ENCODE data around the gene CXCL14.

The CXCL14 gene

GRCh38 chr5:135608361-135608760 lies 29.6 kb upstream of the CXCL14 start:
- DNase-seq (ENCODE audit: low read depth): no peak
- TF ChIP-seq CTCF (IDR thresholded peaks at IDR 0.05; ENCODE audit: low read depth, low read length) (no peak), MAX (IDR thresholded peaks at IDR 0.05; ENCODE audit: low read depth, low read length) (no peak), POLR2A (IDR thresholded peaks at IDR 0.05; ENCODE audit: extremely low read depth, insufficient read length) (no peak)
- no peak overlapping the region for H3K4me3 ChIP-seq (ENCODE audit: low read depth, low read length)

DNA sequence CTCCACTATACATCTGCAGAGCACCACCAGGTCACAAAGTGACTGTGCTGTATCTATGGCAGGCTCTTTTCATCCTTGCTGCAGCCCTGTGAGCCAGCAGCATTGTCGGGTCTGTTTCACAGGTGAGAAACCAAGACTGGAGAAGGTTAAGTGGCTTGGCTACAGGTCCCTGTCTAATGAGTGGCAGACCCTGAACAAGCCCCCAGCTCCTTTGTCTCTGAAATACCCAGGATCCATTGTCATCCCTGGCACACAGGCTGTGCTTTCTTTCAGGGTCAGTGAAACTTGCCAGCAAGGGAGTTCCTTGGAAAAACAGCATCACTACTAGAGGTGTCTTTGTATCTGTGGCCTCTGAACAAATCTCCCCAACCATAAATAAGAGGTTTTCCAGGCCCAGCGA lies 27.6 kb upstream of the CXCL14 start:
- TF ChIP-seq MYC (IDR thresholded peaks at IDR 0.05; ENCODE audit: low read depth, low read length): no peak
- TF ChIP-seq CTCF (IDR thresholded peaks at IDR 0.05; ENCODE audit: low read depth, low read length): no peak
- TF ChIP-seq POLR2A (IDR thresholded peaks at IDR 0.05; ENCODE audit: extremely low read depth, insufficient read length): no peak
- no peak for TF ChIP-seq MAX (IDR thresholded peaks at IDR 0.05; ENCODE audit: low read depth, low read length)
- H3K4me3 ChIP-seq (ENCODE audit: low read depth, low read length): no peak overlapping the region

GRCh38 chr5:135605221-135605620 lies 26.4 kb upstream of the CXCL14 start:
- no peak overlapping the region for H3K4me3 ChIP-seq (ENCODE audit: low read depth, low read length)
- no peak for TF ChIP-seq CTCF (IDR thresholded peaks at IDR 0.05; ENCODE audit: low read depth, low read length)
- TF ChIP-seq POLR2A (IDR thresholded peaks at IDR 0.05; ENCODE audit: extremely low read depth, insufficient read length): no peak
- TF ChIP-seq MYC (IDR thresholded peaks at IDR 0.05; ENCODE audit: low read depth, low read length): no peak
- no peak for TF ChIP-seq MAX (IDR thresholded peaks at IDR 0.05; ENCODE audit: low read depth, low read length)
- DNase-seq (ENCODE audit: low read depth): no peak

More for the DNA sequence above, 27.6 kb upstream of the CXCL14 start:
- no peak for DNase-seq (ENCODE audit: low read depth)

GRCh38 chr5:135604056-135604455 lies 25.3 kb upstream of the CXCL14 start:
- no peak for DNase-seq (ENCODE audit: low read depth)
- TF ChIP-seq POLR2A (IDR thresholded peaks at IDR 0.05; ENCODE audit: extremely low read depth, insufficient read length): no peak
- H3K4me3 ChIP-seq (ENCODE audit: low read depth, low read length): no peak overlapping the region

DNA sequence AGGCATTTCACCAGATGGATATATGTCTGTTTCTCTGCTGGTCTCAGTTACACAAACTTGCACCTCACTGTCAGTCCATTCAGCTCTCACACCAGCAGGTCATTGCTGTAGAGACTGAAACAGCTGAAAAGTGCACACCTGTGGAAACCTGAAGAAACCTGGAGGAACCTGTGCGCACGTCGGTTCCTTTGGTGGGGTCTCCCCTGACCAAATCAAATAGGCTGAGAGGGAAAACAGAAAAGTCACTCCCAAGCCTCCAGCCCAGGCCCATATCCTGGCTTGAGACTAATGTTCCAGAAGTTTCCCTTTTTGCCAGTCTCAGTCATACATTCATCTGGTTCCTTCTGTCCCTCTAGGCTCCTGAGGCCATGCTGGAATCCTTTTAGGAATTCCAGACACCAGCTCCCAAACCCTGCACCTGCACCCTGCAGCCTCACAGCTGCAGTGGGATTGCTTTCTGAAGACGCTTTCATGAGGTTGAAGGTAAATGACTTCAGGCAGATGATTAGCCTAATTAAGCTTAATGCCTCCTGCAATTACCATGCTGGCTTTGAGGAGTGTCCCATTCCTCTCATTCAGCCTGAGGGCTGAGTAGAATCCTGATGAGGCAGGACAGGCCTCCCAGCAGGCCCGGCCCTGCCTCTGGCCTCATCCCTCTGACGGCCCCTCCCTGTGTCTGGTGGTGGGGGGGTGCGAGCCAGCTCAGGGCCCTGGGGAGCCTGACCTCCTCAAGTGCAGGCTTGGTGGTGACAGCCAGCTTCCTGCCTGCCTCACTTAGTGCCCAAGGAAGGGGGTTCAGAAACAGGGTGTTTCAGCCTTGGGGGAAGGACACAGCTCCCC lies 24.3 kb upstream of the CXCL14 start:
- H3K4me3 ChIP-seq (ENCODE audit: low read depth, low read length): no peak overlapping the region
- no peak for TF ChIP-seq POLR2A (IDR thresholded peaks at IDR 0.05; ENCODE audit: extremely low read depth, insufficient read length)
- no peak for TF ChIP-seq CTCF (IDR thresholded peaks at IDR 0.05; ENCODE audit: low read depth, low read length)
- TF ChIP-seq MAX (IDR thresholded peaks at IDR 0.05; ENCODE audit: low read depth, low read length): no peak
- TF ChIP-seq MYC (IDR thresholded peaks at IDR 0.05; ENCODE audit: low read depth, low read length): no peak
- DNase-seq (ENCODE audit: low read depth): no peak

DNA sequence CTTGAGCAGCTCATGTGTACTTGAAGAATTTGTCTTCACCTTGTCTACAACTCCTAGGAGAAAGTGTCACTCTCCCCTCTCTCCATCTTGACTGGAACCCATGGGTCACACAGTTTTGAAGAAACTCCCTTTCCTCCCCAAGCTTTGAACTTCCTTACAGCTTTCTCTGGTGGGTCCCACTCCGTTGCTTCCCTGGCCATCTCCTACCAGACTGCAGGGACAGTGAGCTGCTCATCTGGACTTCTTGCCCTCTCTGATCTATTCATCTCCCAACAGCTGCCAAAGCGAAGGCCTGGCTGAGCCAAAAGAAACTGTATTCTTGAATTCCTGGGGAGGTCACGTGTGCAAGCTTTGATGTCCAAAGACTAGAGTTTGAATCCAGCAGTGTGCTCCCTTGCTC lies 22.7 kb upstream of the CXCL14 start:
- no peak overlapping the region for H3K4me3 ChIP-seq (ENCODE audit: low read depth, low read length)
- no peak for DNase-seq (ENCODE audit: low read depth)
- TF ChIP-seq POLR2A (IDR thresholded peaks at IDR 0.05; ENCODE audit: extremely low read depth, insufficient read length): no peak
- TF ChIP-seq MAX (IDR thresholded peaks at IDR 0.05; ENCODE audit: low read depth, low read length): no peak
- TF ChIP-seq MYC (IDR thresholded peaks at IDR 0.05; ENCODE audit: low read depth, low read length): no peak
- no peak for TF ChIP-seq CTCF (IDR thresholded peaks at IDR 0.05; ENCODE audit: low read depth, low read length)

Measured in NB4 (cell line).